Neural cell (in vitro differentiated cells): ENCODE measurements around the gene CLDN18. TPM values are rescaled to one million over a fixed set of nuclear protein-coding genes. Genes with fewer than 3 reads are reported as not detected.

Experiments used
- H2AFZ ChIP-seq: fragments of 200-600, 300-800 bp; sonication (generic), shearing (Covaris generic); 2 replicates; pipeline ENCODE4 v1.6.0; 2014; ENCODE audit warnings: low read depth, mild to moderate bottlenecking, antibody characterized with exemption, low read length, moderate library complexity
- H3F3A ChIP-seq: fragments of 200-600 bp; shearing (Covaris generic); 2 replicates; pipeline ENCODE4 v1.6.1; 2016; ENCODE audit warnings: mild to moderate bottlenecking, moderate library complexity, mixed read lengths, antibody characterized with exemption, low read length; ENCODE audit not compliant: insufficient read depth, poor library complexity, severe bottlenecking
- H3K27ac ChIP-seq: fragments of 200-600, 300-800 bp; sonication (generic), shearing (Covaris generic); 2 replicates; pipeline ENCODE4 v1.5.1; 2014; ENCODE audit warnings: mild to moderate bottlenecking, low read length, moderate library complexity
- H3K27me3 ChIP-seq: fragments of 300-800, 200-600 bp; sonication (generic), shearing (Covaris generic); 2 replicates; pipeline ENCODE4 v1.6.0; 2014; ENCODE audit warnings: mild to moderate bottlenecking, low read depth, low read length, moderate library complexity; ENCODE audit not compliant: insufficient read depth
- H3K36me3 ChIP-seq: fragments of 300-800, 200-600 bp; sonication (generic), shearing (Covaris generic); 2 replicates; pipeline ENCODE4 v1.5.1; 2014; ENCODE audit warnings: mild to moderate bottlenecking, antibody characterized with exemption, low read length, moderate library complexity; ENCODE audit not compliant: insufficient read depth
- H3K4me2 ChIP-seq: fragments of 300-800, 200-600 bp; sonication (generic), shearing (Covaris generic); 2 replicates; pipeline ENCODE4 v1.6.0; 2014; ENCODE audit warnings: mild to moderate bottlenecking, low read length
- H3K4me3 ChIP-seq: fragments of 300-800, 200-600 bp; sonication (generic), shearing (Covaris generic); 2 replicates; pipeline ENCODE4 v1.5.1; 2014; ENCODE audit warnings: mild to moderate bottlenecking, low read length, moderate library complexity
- H3K79me2 ChIP-seq: fragments of 200-600 bp; shearing (Covaris generic); replicated peaks from 2 replicates; pipeline ENCODE4 v1.6.0; 2014; ENCODE audit warnings: mild to moderate bottlenecking, low read length, moderate library complexity; ENCODE audit not compliant: insufficient read depth
- H3K9ac ChIP-seq: fragments of 300-800, 200-600 bp; sonication (generic), shearing (Covaris generic); 2 replicates; pipeline ENCODE4 v1.6.1; 2016; ENCODE audit warnings: mild to moderate bottlenecking, low read length, mixed read lengths
- H3K9me2 ChIP-seq: fragments of 200-600 bp; shearing (Covaris generic); 2 replicates; pipeline ENCODE4 v1.6.1; 2016; ENCODE audit warnings: mild to moderate bottlenecking, low read length, mixed read lengths; ENCODE audit not compliant: insufficient read depth
- H3K9me3 ChIP-seq: fragments of 200-600, 300-800 bp; sonication (generic), shearing (Covaris generic); 2 replicates; pipeline ENCODE4 v1.6.1; 2016; ENCODE audit warnings: mild to moderate bottlenecking, mixed run types, low read length, moderate library complexity, mixed read lengths
- H4K20me1 ChIP-seq: fragments of 200-600 bp; shearing (Covaris generic); 2 replicates; pipeline ENCODE4 v1.6.1; 2016; ENCODE audit warnings: mild to moderate bottlenecking, mixed run types; ENCODE audit not compliant: insufficient read depth
- EP300 ChIP-seq: fragments of 450-650 bp; conservative IDR thresholded peaks from 2 replicates; pipeline ENCODE4 v1.6.1; 2014; ENCODE audit warnings: antibody characterized with exemption, mild to moderate bottlenecking, moderate library complexity; ENCODE audit not compliant: poor library complexity, severe bottlenecking
- EZH2 ChIP-seq: fragments of 200-600, 300-800 bp; shearing (Covaris generic), sonication (generic); IDR thresholded peaks from 2 replicates; pipeline ENCODE4 v1.6.1; 2014; ENCODE audit warnings: antibody characterized with exemption, low read length, borderline replicate concordance, mild to moderate bottlenecking; ENCODE audit not compliant: insufficient read depth, poor library complexity, severe bottlenecking
- MXI1 ChIP-seq: fragments of 450-650 bp; conservative IDR thresholded peaks from 2 replicates; pipeline ENCODE4 v1.6.1; 2014; ENCODE audit warnings: antibody characterized with exemption, mild to moderate bottlenecking; ENCODE audit not compliant: poor library complexity, severe bottlenecking
- POLR2AphosphoS5 ChIP-seq: IDR thresholded peaks from 2 replicates; pipeline ENCODE4 v1.6.1; 2012
- RAD21 ChIP-seq: fragments of 450-650 bp; conservative IDR thresholded peaks from 2 replicates; pipeline ENCODE4 v1.6.1; 2014; ENCODE audit warnings: antibody characterized with exemption, mild to moderate bottlenecking, moderate library complexity
- SMC3 ChIP-seq: fragments of 450-650 bp; conservative IDR thresholded peaks from 2 replicates; pipeline ENCODE4 v1.6.1; 2014; ENCODE audit warnings: antibody characterized with exemption, mild to moderate bottlenecking, moderate library complexity; ENCODE audit not compliant: poor library complexity
- TAF1 ChIP-seq: IDR thresholded peaks from 2 replicates; pipeline ENCODE4 v1.6.1; 2012; ENCODE audit warnings: low read depth
- polyA plus RNA-seq: library from polyadenylated mRNA; depleted of rRNA; stranded (reverse); fragments of >200 nt; gene quantifications from 2 replicates; pipeline ENCODE4 v1.2.3, GENCODE V29; 2014
- TF ChIP-seq, protein P1 (sequence below): fragments of 450-650 bp; IDR thresholded peaks from 2 replicates; pipeline ENCODE4 v1.5.1; 2014; ENCODE audit warnings: antibody characterized with exemption, mild to moderate bottlenecking, moderate library complexity; ENCODE audit not compliant: poor library complexity, severe bottlenecking
- TF ChIP-seq, protein P2 (sequence below): IDR thresholded peaks from 2 replicates; pipeline ENCODE4 v1.6.1; 2012; ENCODE audit warnings: borderline replicate concordance

CLDN18 gene
- polyA plus RNA-seq, 1 donor from 2014 or later, result not detected

DNA sequence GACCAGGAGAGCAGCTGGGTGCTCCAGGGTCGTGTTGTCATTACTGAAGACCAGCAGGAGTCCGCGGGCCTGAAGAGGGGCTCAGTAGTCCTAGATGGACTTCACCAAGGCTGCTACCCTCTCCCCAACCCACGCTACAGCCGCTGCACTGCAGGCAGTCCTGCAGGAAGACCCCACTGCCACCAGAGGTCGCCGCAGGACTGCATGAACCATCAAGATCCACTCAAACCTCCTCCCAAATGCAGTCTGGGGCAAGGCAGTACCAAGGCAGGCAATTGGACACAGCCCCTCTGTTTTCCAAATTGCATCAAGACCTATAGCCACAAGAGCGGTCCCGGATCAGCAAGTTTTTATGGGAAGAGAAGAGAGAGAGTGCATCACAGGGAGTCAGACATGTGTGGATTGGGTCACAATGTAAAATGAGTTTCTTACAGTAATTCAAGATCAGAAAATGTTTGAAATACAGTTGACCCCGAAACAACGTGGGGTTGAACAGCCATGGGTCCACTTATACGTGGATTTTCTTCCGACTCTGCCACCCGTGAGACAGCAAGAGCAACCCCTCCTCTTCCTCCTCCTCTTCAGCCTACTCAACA lies 58.7 kb downstream of the CLDN18 start:
- Histone ChIP-seq H3F3A (no peaks in the 10 kb centered on the region), H3K4me2 (no peak overlapping the region), H2AFZ (no peak overlapping the region), H3K9ac (no peak overlapping the region), H3K27me3 (no peaks in the 10 kb centered on the region), H3K9me3 (no peaks in the 10 kb centered on the region), H3K79me2 (no peaks in the 10 kb centered on the region), H4K20me1 (no peaks in the 10 kb centered on the region), H3K36me3 (no peaks in the 10 kb centered on the region), H3K4me3 (no peak overlapping the region), H3K9me2 (no peaks in the 10 kb centered on the region), H3K27ac (no peak overlapping the region)
- TF ChIP-seq EP300, result no peak
- peak; percentile 99 for TF ChIP-seq RAD21
- TF ChIP-seq, protein P1, sequence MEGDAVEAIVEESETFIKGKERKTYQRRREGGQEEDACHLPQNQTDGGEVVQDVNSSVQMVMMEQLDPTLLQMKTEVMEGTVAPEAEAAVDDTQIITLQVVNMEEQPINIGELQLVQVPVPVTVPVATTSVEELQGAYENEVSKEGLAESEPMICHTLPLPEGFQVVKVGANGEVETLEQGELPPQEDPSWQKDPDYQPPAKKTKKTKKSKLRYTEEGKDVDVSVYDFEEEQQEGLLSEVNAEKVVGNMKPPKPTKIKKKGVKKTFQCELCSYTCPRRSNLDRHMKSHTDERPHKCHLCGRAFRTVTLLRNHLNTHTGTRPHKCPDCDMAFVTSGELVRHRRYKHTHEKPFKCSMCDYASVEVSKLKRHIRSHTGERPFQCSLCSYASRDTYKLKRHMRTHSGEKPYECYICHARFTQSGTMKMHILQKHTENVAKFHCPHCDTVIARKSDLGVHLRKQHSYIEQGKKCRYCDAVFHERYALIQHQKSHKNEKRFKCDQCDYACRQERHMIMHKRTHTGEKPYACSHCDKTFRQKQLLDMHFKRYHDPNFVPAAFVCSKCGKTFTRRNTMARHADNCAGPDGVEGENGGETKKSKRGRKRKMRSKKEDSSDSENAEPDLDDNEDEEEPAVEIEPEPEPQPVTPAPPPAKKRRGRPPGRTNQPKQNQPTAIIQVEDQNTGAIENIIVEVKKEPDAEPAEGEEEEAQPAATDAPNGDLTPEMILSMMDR, result peak; percentile 99
- peak; percentile 97 for TF ChIP-seq SMC3
- TF ChIP-seq MXI1, result no peak

DNA sequence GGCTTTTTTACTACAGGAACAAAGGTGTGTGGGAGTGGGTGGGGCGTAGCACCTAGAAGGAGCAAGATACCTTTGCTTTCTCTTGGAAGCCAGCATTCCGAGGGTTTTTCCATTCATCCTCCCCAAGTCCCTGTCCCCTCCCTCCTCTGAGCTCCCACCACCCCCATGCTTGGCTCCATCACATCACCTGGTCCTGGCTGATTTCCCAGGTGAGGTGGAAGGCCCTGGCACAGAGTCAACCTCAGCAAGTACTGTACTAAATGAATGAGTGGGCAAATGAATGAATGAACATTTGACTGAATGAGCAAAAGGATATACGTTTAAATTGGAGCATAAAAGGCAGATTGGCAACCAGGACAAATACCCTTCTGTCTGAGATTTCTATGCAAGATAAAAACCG lies 60.0 kb downstream of the CLDN18 start:
- Histone ChIP-seq H3K27me3 (no peaks in the 10 kb centered on the region), H3K36me3 (no peaks in the 10 kb centered on the region), H2AFZ (no peak overlapping the region), H3K9me3 (no peaks in the 10 kb centered on the region), H3K27ac (no peak overlapping the region), H4K20me1 (no peaks in the 10 kb centered on the region), H3K9ac (no peak overlapping the region), H3K79me2 (no peaks in the 10 kb centered on the region), H3K4me3 (no peak overlapping the region), H3K9me2 (no peaks in the 10 kb centered on the region), H3K4me2 (no peak overlapping the region), H3F3A (no peaks in the 10 kb centered on the region)
- TF ChIP-seq MXI1, result no peak
- TF ChIP-seq POLR2AphosphoS5, result no peak
- TF ChIP-seq, protein P1, result no peak
- no peak for TF ChIP-seq TAF1
- no peak for TF ChIP-seq EP300
- TF ChIP-seq SMC3, result no peak
- no peak for TF ChIP-seq RAD21
- TF ChIP-seq, protein P2, sequence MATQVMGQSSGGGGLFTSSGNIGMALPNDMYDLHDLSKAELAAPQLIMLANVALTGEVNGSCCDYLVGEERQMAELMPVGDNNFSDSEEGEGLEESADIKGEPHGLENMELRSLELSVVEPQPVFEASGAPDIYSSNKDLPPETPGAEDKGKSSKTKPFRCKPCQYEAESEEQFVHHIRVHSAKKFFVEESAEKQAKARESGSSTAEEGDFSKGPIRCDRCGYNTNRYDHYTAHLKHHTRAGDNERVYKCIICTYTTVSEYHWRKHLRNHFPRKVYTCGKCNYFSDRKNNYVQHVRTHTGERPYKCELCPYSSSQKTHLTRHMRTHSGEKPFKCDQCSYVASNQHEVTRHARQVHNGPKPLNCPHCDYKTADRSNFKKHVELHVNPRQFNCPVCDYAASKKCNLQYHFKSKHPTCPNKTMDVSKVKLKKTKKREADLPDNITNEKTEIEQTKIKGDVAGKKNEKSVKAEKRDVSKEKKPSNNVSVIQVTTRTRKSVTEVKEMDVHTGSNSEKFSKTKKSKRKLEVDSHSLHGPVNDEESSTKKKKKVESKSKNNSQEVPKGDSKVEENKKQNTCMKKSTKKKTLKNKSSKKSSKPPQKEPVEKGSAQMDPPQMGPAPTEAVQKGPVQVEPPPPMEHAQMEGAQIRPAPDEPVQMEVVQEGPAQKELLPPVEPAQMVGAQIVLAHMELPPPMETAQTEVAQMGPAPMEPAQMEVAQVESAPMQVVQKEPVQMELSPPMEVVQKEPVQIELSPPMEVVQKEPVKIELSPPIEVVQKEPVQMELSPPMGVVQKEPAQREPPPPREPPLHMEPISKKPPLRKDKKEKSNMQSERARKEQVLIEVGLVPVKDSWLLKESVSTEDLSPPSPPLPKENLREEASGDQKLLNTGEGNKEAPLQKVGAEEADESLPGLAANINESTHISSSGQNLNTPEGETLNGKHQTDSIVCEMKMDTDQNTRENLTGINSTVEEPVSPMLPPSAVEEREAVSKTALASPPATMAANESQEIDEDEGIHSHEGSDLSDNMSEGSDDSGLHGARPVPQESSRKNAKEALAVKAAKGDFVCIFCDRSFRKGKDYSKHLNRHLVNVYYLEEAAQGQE, result no peak
- no peak for TF ChIP-seq EZH2
